ENCODE results near the gene THYN1. TPM values are rescaled to one million over a fixed set of nuclear protein-coding genes. Genes with fewer than 3 reads are reported as not detected.

Gene THYN1
- total and polyA plus RNA-seq, 2 donors (not counting 3 experiments of a cell fraction or from before 2014, with no cell fraction given) = 35.7 to 38.0 TPM

DNA sequence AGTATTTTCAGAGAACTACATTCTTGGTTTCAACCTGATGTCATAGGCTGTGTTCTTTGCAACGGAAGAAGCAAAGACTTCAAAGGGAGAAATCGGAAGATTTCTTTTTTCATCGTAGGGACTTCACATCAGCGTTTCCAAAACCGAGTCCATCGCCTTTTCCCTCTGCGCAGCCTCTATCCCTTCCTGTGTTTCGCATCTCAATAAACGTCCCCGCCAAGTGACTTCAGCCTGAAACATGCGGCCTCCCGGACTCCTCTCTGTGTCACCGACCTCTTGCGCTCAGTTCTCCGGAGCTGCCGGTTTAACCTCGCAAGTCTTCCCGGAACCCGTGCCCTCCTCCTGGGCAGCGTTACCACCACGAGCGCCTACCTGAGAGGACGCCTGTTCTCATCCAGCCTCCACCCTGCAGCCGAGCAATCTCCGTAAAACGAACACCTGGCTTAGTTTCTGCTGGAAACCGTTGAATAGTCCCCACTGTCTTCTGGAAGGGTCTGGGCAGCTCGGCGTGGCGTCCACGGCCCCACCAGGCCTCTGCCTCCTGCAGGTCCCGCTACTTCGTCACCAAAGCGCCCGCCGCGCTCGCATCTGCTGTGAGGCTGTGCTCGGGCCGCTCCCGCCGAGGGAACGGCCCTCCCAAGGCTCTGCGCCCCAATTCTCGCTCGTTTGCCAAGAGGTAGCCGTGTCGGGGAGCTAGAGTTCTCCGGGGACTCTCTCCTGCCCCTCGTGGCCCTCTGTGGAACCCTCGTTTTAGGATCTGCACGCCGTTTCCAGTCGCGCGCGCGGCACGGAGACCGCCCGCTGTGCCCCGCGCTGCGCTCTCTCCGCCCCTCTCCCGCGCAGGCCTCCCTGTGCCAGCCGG, 22.6 kb upstream of the THYN1 start, which contains the start of gene GLB1L3:
Gene GLB1L3, plus strand, starts transcription at position 846 of the 862 bp plus-strand sequence. CDS start 362 bp downstream, outside the sequence.
- peak; percentile 88 for TF ChIP-seq EZH2 (IDR thresholded peaks at IDR 0.05; ENCODE audit: borderline replicate concordance, low read depth, low read length, severe bottlenecking)
- no peak for TF ChIP-seq JUN (IDR thresholded peaks at IDR 0.05; ENCODE audit: borderline replicate concordance, insufficient read depth, insufficient read length, low read depth)
- TF ChIP-seq POLR2AphosphoS5 (IDR thresholded peaks at IDR 0.05; ENCODE audit: insufficient read depth, low read depth, low read length) = no peak
- TF ChIP-seq MYC (IDR thresholded peaks at IDR 0.05; ENCODE audit: low read depth, low read length) = no peak
- peak; percentile 13 to 24 for TF ChIP-seq CTCF (IDR thresholded peaks at IDR 0.05; ENCODE audit: extremely low read depth in 1 of 2, insufficient read depth in 1 of 2, low read depth in 1 of 2, low read length in 2 of 2)
- no peak for TF ChIP-seq GATA2 (IDR thresholded peaks at IDR 0.05; ENCODE audit: insufficient read depth, insufficient read length, low read depth, low read length)
- no peak for TF ChIP-seq POLR2A (IDR thresholded peaks at IDR 0.05; ENCODE audit: low read depth, low read length)
- TF ChIP-seq FOS (IDR thresholded peaks at IDR 0.05; ENCODE audit: borderline replicate concordance, insufficient read depth, low read length) = no peak
- TF ChIP-seq, protein P1, sequence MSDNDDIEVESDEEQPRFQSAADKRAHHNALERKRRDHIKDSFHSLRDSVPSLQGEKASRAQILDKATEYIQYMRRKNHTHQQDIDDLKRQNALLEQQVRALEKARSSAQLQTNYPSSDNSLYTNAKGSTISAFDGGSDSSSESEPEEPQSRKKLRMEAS (IDR thresholded peaks at IDR 0.05; ENCODE audit: insufficient read depth, insufficient read length) = no peak
- Histone ChIP-seq H3K27ac (ENCODE audit: insufficient read depth, low read depth, low read length) (no peak within 1 kb of the TSS), H3K36me3 (ENCODE audit: control insufficient read depth in 2 of 2, extremely low read depth in 1 of 2, insufficient read depth in 2 of 2, low read length in 2 of 2) (no peaks in the 10 kb centered on the region), H4K20me1 (replicated peaks; ENCODE audit: control insufficient read depth, extremely low read depth, insufficient read depth, low read length) (no peaks in the 10 kb centered on the region), H3K4me1 (ENCODE audit: control insufficient read depth, extremely low read depth, insufficient read depth, low read length) (peaks cover 2% of the 10 kb centered on the region), H3K9me3 (replicated peaks; ENCODE audit: control insufficient read depth, insufficient read depth, low read length) (no peaks in the 10 kb centered on the region), H3K27me3 (ENCODE audit: control insufficient read depth in 2 of 2, insufficient read depth in 2 of 2, low read length in 2 of 2) (peaks cover 56 to 73% of the 10 kb centered on the region in 2 experiments), H3K9me1 (replicated peaks; ENCODE audit: control insufficient read depth, extremely low read depth, insufficient read depth, low read length) (no peaks in the 10 kb centered on the region), H3K79me2 (ENCODE audit: control insufficient read depth, insufficient read depth, low read length) (no peaks in the 10 kb centered on the region), H3K4me3 (replicated peaks in 1 of 3; ENCODE audit: insufficient read depth in 1 of 3, low read depth in 1 of 3, low read length in 3 of 3) (peak within 1 kb of the TSS in 1 of 3 experiments; percentile 16), H2AFZ (ENCODE audit: low read depth, low read length) (peak within 1 kb of the TSS; percentile 38), H3K9ac (replicated peaks; ENCODE audit: extremely low read depth, insufficient read depth, low read length) (no peak within 1 kb of the TSS), H3K4me2 (ENCODE audit: insufficient read depth, low read length) (peak within 1 kb of the TSS; percentile 18)
- DNase-seq (ENCODE audit: low read depth, low spot score) (no peak), FAIRE-seq (peak; percentile 59)
- no TSS peak for BruUV-seq (replicated peaks)
- CTCF ChIA-PET = interaction anchor here (1.1 kb wide), 1 partner anchor 14 kb away, joined by 5 read pairs; no protein-coding TSS in a partner anchor
- dilution Hi-C loops (cut with MboI; ENCODE audit: extremely low pct_ligation_motif_present, low sequenced_read_pairs) (no loop called here), intact Hi-C loops (cut with micrococcal nuclease) (no loop called here)
- POLR2A ChIA-PET = no interaction called here

Data from endothelial cell of umbilical vein (primary cell).